Adrenal gland (tissue), 12 donors: ENCODE measurements around the gene FILIP1. TPM values are rescaled to one million over a fixed set of nuclear protein-coding genes. Genes with fewer than 3 reads are reported as not detected.

Experiments
- DNase-seq, 7 donors: peaks; one replicate each; pipeline ENCODE4 v3.0.0-alpha.2; 2019 to 2020
- H3K27ac ChIP-seq, 5 donors: fragments of 200-600 bp; sonication (generic) in 4 of 5; 1 replicate in 3 of 5; 2 replicates in 2 of 5; pipeline versions ENCODE4 v1.5.1 to v1.8.0; 2016 to 2020; ENCODE audit warnings: mild to moderate bottlenecking in 1 of 5
- H3K27me3 ChIP-seq: fragments of 200-600 bp; 2 replicates; pipeline ENCODE4 v1.8.0; 2021
- H3K36me3 ChIP-seq, 2 donors: fragments of 200-600 bp; replicated peaks in 1 of 2; 1 replicate in 1 of 2; 2 replicates in 1 of 2; pipeline versions ENCODE4 v1.5.1 to v1.8.0; 2018 to 2022
- H3K4me1 ChIP-seq, 2 donors: fragments of 200-600 bp; replicated peaks in 1 of 2; 1 replicate in 1 of 2; 2 replicates in 1 of 2; pipeline versions ENCODE4 v1.5.1 to v1.8.0; 2018 to 2021
- H3K4me3 ChIP-seq, 4 donors: fragments of 200-600 bp; sonication (generic) in 3 of 4; one replicate each; pipeline ENCODE4 v1.5.1; 2016 to 2018
- H3K9me3 ChIP-seq, 3 donors: fragments of 200-600 bp; sonication (generic) in 1 of 3; replicated peaks in 1 of 3; 1 replicate in 2 of 3; 2 replicates in 1 of 3; pipeline versions ENCODE4 v1.5.1 to v1.8.0; 2016 to 2021
- POLR2A ChIP-seq, 2 donors: fragments of 450-650 bp; IDR thresholded peaks; one replicate each; pipeline ENCODE4 v1.6.1; 2017; ENCODE audit warnings: antibody characterized with exemption in 2 of 2, mild to moderate bottlenecking in 2 of 2, moderate library complexity in 1 of 2
- WGBS, 4 donors: extraction: QIAGEN DNeasy Blood & Tissue Kit in 2 of 4; methylation state at CpG; one replicate each; pipeline versions ENCODE4 v1.1.5 to v1.1.7; 2013 to 2017; 5-methylcytosine and 5-hydroxymethylcytosine counted together
- intact Hi-C, 2 donors: fragments of 100-400 bp; cut with DNase I; formaldehyde crosslinking; loops; one replicate each; pipeline versions ENCODE4 v1.14.1 to v1.15.0; 2022 to 2023
- polyA plus RNA-seq, 3 donors: library from polyadenylated mRNA; stranded (reverse); fragments of 200-250 nt in 2 of 3; fragments of 350-450 nt in 1 of 3; fragmentation: Illumina TruSeq in 1 of 3; extraction: RNeasy Lipid Tissue Mini Kit (QIAGEN cat#74804) in 1 of 3; gene quantifications; one replicate each; pipeline ENCODE4 v1.2.3, GENCODE V29; 2013 to 2014
- total RNA-seq, 9 donors: library from RNA; depleted of rRNA in 4 of 9; stranded (reverse); fragments of >200 nt in 4 of 9; fragments of 120-200 nt in 1 of 9; fragmentation: NEBNext Ultra II Directional in 1 of 9; extraction: Animal tissue kit (Norgen Biotek cat#: 25700) in 1 of 9; gene quantifications; one replicate each; pipeline versions ENCODE4 v1.1.0 to v1.2.4, GENCODE V29; 2013 to 2023
- TF ChIP-seq, protein P1 (sequence below), 6 experiments: fragments of 450-650 bp in 4 of 6; fragments of 200-600 bp in 2 of 6; sonication (generic) in 1 of 6; IDR thresholded peaks; 1 replicate in 5 of 6; 2 replicates in 1 of 6; pipeline versions ENCODE4 v1.5.1 to v1.8.0; 2016 to 2021; ENCODE audit warnings: antibody characterized with exemption in 6 of 6, mild to moderate bottlenecking in 2 of 6, moderate library complexity in 1 of 6
- donor health status: healthy with polysubstance abuse.
- donor health status: Bipolar disorder and iron deficiency.
- donor health status: DM: yes; HTN: yes; CAD: no.
- donor health status: DM: no; HTN: no; CAD: no.
- donor health status: DM: no; HTN: no; CAD: no.
- donor health status: DM: yes; HTN: yes; CAD: no.

The FILIP1 gene
- total and polyA plus RNA-seq, 12 donors = 0.94 to 8.0 (median 2.3) TPM

GRCh38 chr6:75421316-75422023 lies 72.1 kb downstream of the FILIP1 start:
- Histone ChIP-seq H3K9me3 (no peaks in the 10 kb centered on the region), H3K27me3 (no peaks in the 10 kb centered on the region), H3K4me3 (no peak overlapping the region), H3K4me1 (no peaks in the 10 kb centered on the region), H3K36me3 (no peaks in the 10 kb centered on the region), H3K27ac (no peak overlapping the region)
- WGBS, 4 donors = 89 to 95% (median 91%) methylated on average over 11 of the region's 11 CpGs
- intact Hi-C loops = no loop called here
- DNase-seq = no peak
- TF ChIP-seq, protein P1, sequence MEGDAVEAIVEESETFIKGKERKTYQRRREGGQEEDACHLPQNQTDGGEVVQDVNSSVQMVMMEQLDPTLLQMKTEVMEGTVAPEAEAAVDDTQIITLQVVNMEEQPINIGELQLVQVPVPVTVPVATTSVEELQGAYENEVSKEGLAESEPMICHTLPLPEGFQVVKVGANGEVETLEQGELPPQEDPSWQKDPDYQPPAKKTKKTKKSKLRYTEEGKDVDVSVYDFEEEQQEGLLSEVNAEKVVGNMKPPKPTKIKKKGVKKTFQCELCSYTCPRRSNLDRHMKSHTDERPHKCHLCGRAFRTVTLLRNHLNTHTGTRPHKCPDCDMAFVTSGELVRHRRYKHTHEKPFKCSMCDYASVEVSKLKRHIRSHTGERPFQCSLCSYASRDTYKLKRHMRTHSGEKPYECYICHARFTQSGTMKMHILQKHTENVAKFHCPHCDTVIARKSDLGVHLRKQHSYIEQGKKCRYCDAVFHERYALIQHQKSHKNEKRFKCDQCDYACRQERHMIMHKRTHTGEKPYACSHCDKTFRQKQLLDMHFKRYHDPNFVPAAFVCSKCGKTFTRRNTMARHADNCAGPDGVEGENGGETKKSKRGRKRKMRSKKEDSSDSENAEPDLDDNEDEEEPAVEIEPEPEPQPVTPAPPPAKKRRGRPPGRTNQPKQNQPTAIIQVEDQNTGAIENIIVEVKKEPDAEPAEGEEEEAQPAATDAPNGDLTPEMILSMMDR (IDR thresholded peaks at IDR 0.05) = no peak
- no peak for TF ChIP-seq POLR2A (IDR thresholded peaks at IDR 0.05)

DNA sequence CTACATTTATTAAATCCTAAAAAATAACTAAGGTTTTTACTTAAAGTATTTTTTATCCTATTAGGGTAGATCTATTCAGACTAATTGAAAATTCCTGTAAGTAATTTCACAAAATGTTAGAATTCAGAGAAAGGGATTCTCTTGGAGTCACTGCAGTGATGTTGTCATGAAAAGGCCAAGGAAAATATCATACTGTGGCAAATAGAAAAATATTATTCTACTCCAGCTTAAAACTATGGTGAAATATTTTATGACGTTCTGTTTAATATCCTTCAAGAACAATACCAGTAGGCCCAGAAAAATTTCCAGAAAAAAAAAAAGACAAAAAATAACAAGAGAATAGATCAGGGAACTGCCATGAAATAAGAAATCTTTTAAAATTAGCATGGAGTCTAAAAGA lies 73.6 kb downstream of the FILIP1 start:
- no peaks in the 10 kb centered on the region for H3K4me1 ChIP-seq
- WGBS, 4 donors = 73 to 85% (median 75%) methylated on average over 1 of the region's 1 CpG

DNA sequence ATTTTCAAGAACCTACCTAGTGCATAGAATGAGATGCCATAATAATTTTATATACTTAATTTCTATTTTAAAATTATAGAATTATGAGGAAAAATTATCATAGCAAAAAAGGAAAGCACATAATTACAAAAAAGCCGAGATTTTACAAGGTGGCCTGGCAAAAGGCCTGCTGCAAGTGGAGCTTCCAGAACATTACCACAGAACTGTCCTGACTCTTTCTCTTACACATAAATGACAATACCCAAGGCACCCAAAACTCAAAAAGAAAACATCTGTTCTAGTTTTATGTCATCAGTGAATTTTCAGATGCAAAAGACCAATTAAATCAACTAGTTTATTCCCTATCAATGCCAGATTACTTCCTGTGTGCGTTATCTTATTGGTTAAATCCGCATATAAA lies 74.2 kb downstream of the FILIP1 start:
- intact Hi-C loops = no loop called here
- H3K9me3 ChIP-seq = no peaks in the 10 kb centered on the region
- no peaks in the 10 kb centered on the region for H3K27me3 ChIP-seq
- H3K36me3 ChIP-seq = no peaks in the 10 kb centered on the region
- no peak overlapping the region for H3K27ac ChIP-seq
- DNase-seq = no peak
- no peak overlapping the region for H3K4me3 ChIP-seq
- no peak for TF ChIP-seq POLR2A (IDR thresholded peaks at IDR 0.05)
- TF ChIP-seq, protein P1 (IDR thresholded peaks at IDR 0.05) = no peak
- 90 to 95% (median 92%) methylated on average over 3 of the region's 3 CpGs for WGBS, 4 donors
- H3K4me1 ChIP-seq = no peaks in the 10 kb centered on the region

More for the DNA sequence above, 73.6 kb downstream of the FILIP1 start:
- no peak for DNase-seq
- H3K27ac ChIP-seq = no peak overlapping the region
- no peak overlapping the region for H3K4me3 ChIP-seq
- intact Hi-C loops = no loop called here
- H3K36me3 ChIP-seq = no peaks in the 10 kb centered on the region
- no peaks in the 10 kb centered on the region for H3K9me3 ChIP-seq
- no peak for TF ChIP-seq POLR2A (IDR thresholded peaks at IDR 0.05)
- TF ChIP-seq, protein P1 (IDR thresholded peaks at IDR 0.05) = no peak
- no peaks in the 10 kb centered on the region for H3K27me3 ChIP-seq

DNA sequence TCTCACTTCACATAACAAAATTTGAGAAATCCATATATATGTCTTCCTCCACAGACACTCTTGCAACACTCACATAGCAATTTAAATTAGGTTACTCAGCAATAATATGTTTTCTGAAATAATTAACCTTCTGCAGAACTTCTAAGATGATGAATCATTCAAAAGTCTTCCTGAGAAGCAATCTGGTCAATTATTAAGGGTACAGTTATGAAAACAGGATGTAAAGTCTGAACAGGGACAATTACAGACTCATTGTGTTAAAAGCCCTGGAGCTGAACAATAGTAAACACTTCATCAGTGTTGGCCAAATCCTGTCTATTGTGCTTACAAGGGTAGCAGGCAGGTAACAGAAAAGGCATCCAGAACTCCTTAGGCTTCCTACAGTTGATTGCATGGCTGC lies 75.4 kb downstream of the FILIP1 start:
- no peaks in the 10 kb centered on the region for H3K27me3 ChIP-seq
- no peaks in the 10 kb centered on the region for H3K9me3 ChIP-seq
- no peak overlapping the region for H3K27ac ChIP-seq
- no peaks in the 10 kb centered on the region for H3K36me3 ChIP-seq
- H3K4me1 ChIP-seq = peaks cover 3% of the 10 kb centered on the region in 2 donors
- DNase-seq = no peak
- intact Hi-C loops = no loop called here
- H3K4me3 ChIP-seq = no peak overlapping the region
- TF ChIP-seq, protein P1 (IDR thresholded peaks at IDR 0.05) = no peak
- TF ChIP-seq POLR2A (IDR thresholded peaks at IDR 0.05) = no peak
